Measurements from ENCODE around the gene TRIM63. TPM values are rescaled to one million over a fixed set of nuclear protein-coding genes. Genes with fewer than 3 reads are reported as not detected.

The TRIM63 gene
- total and polyA plus RNA-seq, 8 donors, result 0.15 to 1.8 (median 0.29) TPM; not detected in 3

DNA sequence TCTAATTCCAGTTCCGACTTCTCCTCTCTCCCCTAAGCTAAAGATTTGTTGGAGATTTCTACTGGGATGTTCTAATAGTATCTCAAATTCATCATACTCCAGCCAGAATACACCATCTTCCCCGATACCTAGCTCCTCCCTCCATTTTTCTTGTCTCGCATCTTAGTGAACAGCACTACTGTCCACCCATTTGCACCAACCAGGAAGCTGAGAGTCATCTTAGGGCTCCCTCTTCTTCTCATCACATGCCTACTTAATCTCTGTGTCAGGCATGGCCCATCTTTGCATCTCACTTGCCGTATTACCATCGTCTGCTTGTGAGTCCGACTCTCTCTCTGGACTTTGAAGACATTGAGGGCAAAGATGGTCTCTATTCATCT lies 3.5 kb upstream of the TRIM63 start:
- H3K27ac ChIP-seq, result no peak overlapping the region
- no peak for ATAC-seq

GRCh38 chr1:26070296-26070962 lies 3.0 kb upstream of the TRIM63 start:
- Histone ChIP-seq H3K27me3 (peaks cover 8 to 56% of the 10 kb centered on the region in 2 donors), H3K9me3 (no peaks in the 10 kb centered on the region), H3K4me3 (no peak overlapping the region), H3K27ac (no peak overlapping the region), H3K36me3 (no peaks in the 10 kb centered on the region), H3K4me1 (no peaks in the 10 kb centered on the region)
- no peak for ATAC-seq
- TF ChIP-seq CTCF (IDR thresholded peaks at IDR 0.05), result no peak
- no peak for DNase-seq
- intact Hi-C loops (cut with DNase I), result no loop called here

More for the DNA sequence above, 3.5 kb upstream of the TRIM63 start:
- Histone ChIP-seq H3K4me1 (no peaks in the 10 kb centered on the region), H3K27me3 (peaks cover 8 to 59% of the 10 kb centered on the region in 2 donors), H3K4me3 (no peak overlapping the region), H3K36me3 (no peaks in the 10 kb centered on the region), H3K9me3 (no peaks in the 10 kb centered on the region)
- no peak for DNase-seq
- TF ChIP-seq CTCF (IDR thresholded peaks at IDR 0.05), result no peak
- intact Hi-C loops (cut with DNase I), result no loop called here

GRCh38 chr1:26069941-26070295 lies 2.5 kb upstream of the TRIM63 start:
- ATAC-seq (no peak), DNase-seq (no peak)
- intact Hi-C loops (cut with DNase I), result no loop called here
- Histone ChIP-seq H3K4me1 (no peaks in the 10 kb centered on the region), H3K4me3 (no peak overlapping the region), H3K9me3 (no peaks in the 10 kb centered on the region), H3K27me3 (peaks cover 8 to 53% of the 10 kb centered on the region in 2 donors), H3K36me3 (no peaks in the 10 kb centered on the region), H3K27ac (no peak overlapping the region)
- TF ChIP-seq CTCF (IDR thresholded peaks at IDR 0.05), result no peak

DNA sequence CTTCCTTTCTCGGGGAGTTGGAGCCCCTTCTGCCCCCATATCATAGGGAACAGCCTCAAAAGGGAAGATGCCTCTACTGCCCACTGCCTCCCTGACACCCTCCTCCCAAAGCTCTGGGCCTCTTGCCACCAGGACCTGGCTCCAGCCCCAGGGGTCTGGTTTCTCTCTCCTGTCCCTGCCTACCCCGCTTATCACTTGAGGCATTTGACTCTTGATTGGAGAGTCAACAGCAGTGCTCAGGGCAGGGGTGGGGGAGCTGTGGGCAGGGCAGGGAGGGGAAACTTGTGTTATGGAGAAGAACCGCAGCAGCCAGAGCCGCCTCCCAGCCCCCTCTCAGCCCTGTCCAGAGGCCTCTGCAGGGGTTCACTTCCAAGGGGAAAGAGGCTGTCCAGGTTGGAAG lies 573 bp downstream of the TRIM63 start:
- intact Hi-C loops (cut with DNase I), result no loop called here
- no peaks in the 10 kb centered on the region for H3K4me1 ChIP-seq
- no peak for ATAC-seq
- peaks cover 0 to 34% of the 10 kb centered on the region in 2 donors for H3K27me3 ChIP-seq
- DNase-seq, result no peak
- H3K9me3 ChIP-seq, result no peaks in the 10 kb centered on the region
- no peak for TF ChIP-seq CTCF (IDR thresholded peaks at IDR 0.05)
- H3K27ac ChIP-seq, result no peak overlapping the region
- no peaks in the 10 kb centered on the region for H3K36me3 ChIP-seq
- no peak overlapping the region for H3K4me3 ChIP-seq

DNA sequence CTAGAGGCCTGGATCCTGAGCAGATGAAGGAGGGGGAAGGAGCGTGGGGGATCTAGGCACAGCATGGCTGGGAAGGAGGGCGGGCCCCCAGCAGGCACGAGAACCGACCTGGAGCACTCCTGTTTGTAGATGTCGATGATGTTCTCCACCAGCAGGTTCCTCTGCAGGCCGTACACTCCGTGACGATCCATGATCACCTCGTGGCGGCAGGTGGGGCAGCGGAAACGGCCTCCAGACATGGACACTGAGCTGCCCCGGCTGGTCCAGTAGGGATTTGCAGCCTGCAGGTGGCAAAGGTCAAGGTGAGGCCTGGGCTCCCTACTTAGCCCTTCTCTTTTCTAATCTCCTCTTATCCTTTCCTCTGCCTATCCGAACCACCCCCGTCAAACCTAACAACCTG lies 1.3 kb downstream of the TRIM63 start:
- Histone ChIP-seq H3K4me3 (no peak overlapping the region), H3K27me3 (peaks cover 0 to 34% of the 10 kb centered on the region in 2 donors), H3K36me3 (no peaks in the 10 kb centered on the region), H3K27ac (no peak overlapping the region), H3K9me3 (no peaks in the 10 kb centered on the region), H3K4me1 (no peaks in the 10 kb centered on the region)
- ATAC-seq (no peak), DNase-seq (no peak)
- intact Hi-C loops (cut with DNase I), result no loop called here
- no peak for TF ChIP-seq CTCF (IDR thresholded peaks at IDR 0.05)

All from left lung (tissue), 10 donors.